Heart left ventricle (tissue), 16 donors: Measurements from ENCODE around the gene PGC. TPM values are rescaled to one million over a fixed set of nuclear protein-coding genes. Genes with fewer than 3 reads are reported as not detected.

ENCODE experiments used
- ATAC-seq, 4 donors: fragments of 200-7000 bp; cut with Tn5 transposase; one replicate each; pipeline ENCODE4 v1.9.1; 2020 to 2022; ENCODE audit warnings: moderate library complexity in 4 of 4, mild to moderate bottlenecking in 3 of 4, moderate number of reproducible peaks in 1 of 4
- DNase-seq, 5 donors: peaks; one replicate each; pipeline ENCODE4 v3.0.0-alpha.2; 2020
- H3K27ac ChIP-seq, 12 donors: fragments of 200-600 bp; sonication (generic) in 4 of 12; one replicate each; pipeline versions ENCODE4 v1.5.0 to v1.8.0; 2016 to 2022; ENCODE audit warnings: mild to moderate bottlenecking in 2 of 12
- H3K27me3 ChIP-seq, 9 donors: fragments of 200-600 bp; sonication (generic) in 2 of 9; one replicate each; pipeline versions ENCODE4 v1.5.1 to v1.8.0; 2016 to 2022; ENCODE audit warnings: mild to moderate bottlenecking in 3 of 9
- H3K36me3 ChIP-seq, 9 donors: fragments of 200-600 bp; sonication (generic) in 2 of 9; one replicate each; pipeline versions ENCODE4 v1.5.0 to v1.8.0; 2018 to 2022; ENCODE audit warnings: mild to moderate bottlenecking in 2 of 9
- H3K4me1 ChIP-seq, 12 donors: fragments of 200-600 bp; sonication (generic) in 4 of 12; one replicate each; pipeline versions ENCODE4 v1.5.0 to v1.8.0; 2016 to 2022; ENCODE audit warnings: mild to moderate bottlenecking in 3 of 12
- H3K4me3 ChIP-seq, 12 donors: fragments of 200-600 bp; sonication (generic) in 4 of 12; one replicate each; pipeline versions ENCODE4 v1.5.0 to v1.8.0; 2017 to 2022; ENCODE audit warnings: mild to moderate bottlenecking in 9 of 12, moderate library complexity in 4 of 12
- H3K9me3 ChIP-seq, 12 donors: fragments of 200-600 bp; sonication (generic) in 4 of 12; one replicate each; pipeline versions ENCODE4 v1.5.0 to v1.8.0; 2016 to 2022; ENCODE audit warnings: mild to moderate bottlenecking in 1 of 12
- CTCF ChIP-seq, 12 donors: fragments of 200-600 bp; sonication (generic) in 4 of 12; IDR thresholded peaks; one replicate each; pipeline versions ENCODE4 v1.5.0 to v1.8.0; 2018 to 2022; ENCODE audit warnings: antibody characterized with exemption in 12 of 12, mild to moderate bottlenecking in 5 of 12
- POLR2A ChIP-seq, 2 donors: fragments of 450-650 bp; IDR thresholded peaks; one replicate each; pipeline ENCODE4 v1.6.1; 2017; ENCODE audit warnings: antibody characterized with exemption in 2 of 2, mild to moderate bottlenecking in 2 of 2, moderate library complexity in 2 of 2
- WGBS, 4 donors: extraction: QIAGEN DNeasy Blood & Tissue Kit in 2 of 4; methylation state at CpG; one replicate each; pipeline versions ENCODE4 v1.1.5 to v1.1.7; 2013 to 2018; 5-methylcytosine and 5-hydroxymethylcytosine counted together
- intact Hi-C, 10 donors: fragments of 100-400 bp; cut with DNase I; formaldehyde crosslinking; loops; one replicate each; pipeline versions ENCODE4 v1.11.1 to v1.14.2; 2022
- polyA plus RNA-seq, 2 donors: library from polyadenylated mRNA; stranded (reverse); fragments of 200-250 nt; gene quantifications; one replicate each; pipeline ENCODE4 v1.2.3, GENCODE V29; 2013
- total RNA-seq, 9 donors: library from RNA; depleted of rRNA in 2 of 9; stranded (reverse); fragments of >200 nt in 2 of 9; fragmentation: NEBNext Ultra II Directional in 3 of 9; extraction: Animal tissue kit (Norgen Biotek cat#: 25700) in 3 of 9; gene quantifications; one replicate each; pipeline versions ENCODE4 v1.1.0 to v1.2.4, GENCODE V29; 2016 to 2023
- donor health status: ischemic (EF 13 %, LVEDD 7.1; RV severe dilation, severe dysfunction).
- donor health status: healthy with polysubstance abuse.
- donor health status: DM: no; HTN: yes; CAD: no.
- donor health status: DM: no; HTN: no; CAD: no.
- donor health status: ischemic (EF 25% LVEDD 6.9; RV normal size, moderate dysfunction).
- donor health status: ischemic (EF 25% LVEDD 5.7; RV mildly dilated, moderate dysfunction).
- donor health status: healthy.
- donor health status: DM: yes; HTN: yes; CAD: no.
- donor health status: ischemic (EF 35%, LVEDD 5.7; RV mildly dilated, moderate dysfunction).
- donor health status: nonischemic (EF 11% LVEDD 7.7; RV severe dilation, severe dysfunction).
- donor health status: DM: yes; HTN: yes; CAD: no.
- donor health status: PGD.
- donor health status: ischemic (EF 29% LVEDD 5.4; RV normal size, mild dysfunction).
- donor health status: nonischemic (EF 23%, LVEDD 6.1; RV moderate dilation, normal function).

PGC gene
- total and polyA plus RNA-seq, 11 donors, result 1.1 TPM; not detected in 10

GRCh38 chr6:41713159-41713649, 34.0 kb downstream of the PGC start:
- no peak for TF ChIP-seq CTCF (IDR thresholded peaks at IDR 0.05)
- TF ChIP-seq POLR2A (IDR thresholded peaks at IDR 0.05), result no peak
- H3K27me3 ChIP-seq, result no peaks in the 10 kb centered on the region
- H3K9me3 ChIP-seq, result no peaks in the 10 kb centered on the region
- peak overlapping the region; percentile 65 to 94 (median 82) for H3K27ac ChIP-seq
- intact Hi-C loops, result no loop called here
- WGBS, 4 donors, result 35 to 52% (median 44%) methylated on average over 2 to 9 of the region's 9 CpGs
- no peak overlapping the region for H3K4me3 ChIP-seq
- peaks cover 0 to 8% (median 0%) of the 10 kb centered on the region in 9 donors for H3K36me3 ChIP-seq
- H3K4me1 ChIP-seq, result peaks cover 3 to 94% (median 73%) of the 10 kb centered on the region in 12 donors
- ATAC-seq, result peak; percentile 47 to 77 (median 66)
- peak; percentile 72 to 81 (median 73) for DNase-seq

GRCh38 chr6:41712651-41713103, 34.5 kb downstream of the PGC start:
- WGBS, 4 donors, result 47 to 59% (median 56%) methylated on average over 4 to 10 of the region's 10 CpGs
- Histone ChIP-seq H3K4me1 (peaks cover 3 to 94% (median 75%) of the 10 kb centered on the region in 12 donors), H3K4me3 (no peak overlapping the region), H3K36me3 (peaks cover 0 to 8% (median 0%) of the 10 kb centered on the region in 9 donors), H3K9me3 (no peaks in the 10 kb centered on the region), H3K27ac (peak overlapping the region; percentile 65 to 94 (median 82)), H3K27me3 (no peaks in the 10 kb centered on the region)
- intact Hi-C loops, result no loop called here
- TF ChIP-seq CTCF (IDR thresholded peaks at IDR 0.05), result no peak
- no peak for TF ChIP-seq POLR2A (IDR thresholded peaks at IDR 0.05)
- DNase-seq, result peak; percentile 83 to 91 (median 84)
- ATAC-seq, result peak; percentile 79 to 84 (median 80)

- peak in 1 of 5 donors; percentile 43 for DNase-seq
Measured at GRCh38 chr6:41711323-41712038, 35.7 kb downstream of the PGC start.

More at GRCh38 chr6:41711323-41712038, 35.7 kb downstream of the PGC start:
- H3K9me3 ChIP-seq, result no peaks in the 10 kb centered on the region
- peaks cover 12 to 94% (median 75%) of the 10 kb centered on the region in 12 donors for H3K4me1 ChIP-seq
- H3K36me3 ChIP-seq, result peaks cover 0 to 8% (median 0%) of the 10 kb centered on the region in 9 donors
- no peak for TF ChIP-seq POLR2A (IDR thresholded peaks at IDR 0.05)
- TF ChIP-seq CTCF (IDR thresholded peaks at IDR 0.05), result no peak
- no peak overlapping the region for H3K4me3 ChIP-seq
- WGBS, 4 donors, result 80 to 91% (median 85%) methylated on average over 7 to 9 of the region's 9 CpGs
- H3K27me3 ChIP-seq, result no peaks in the 10 kb centered on the region
- intact Hi-C loops, result no loop called here
- H3K27ac ChIP-seq, result peak overlapping the region in 11 of 12 donors; percentile 59 to 94 (median 82)
- ATAC-seq, result no peak
